Suppressor macrophage treated with lipopolysaccharide for 4 hours (primary cell): ENCODE data around the gene PDE4B.
"Not testable (repeated sequence)": the region's sequence is repeated elsewhere in the genome, so short reads cannot be mapped to it uniquely, and the experiment has no call there.

Experiments used
- DNase-seq: peaks from one replicate; pipeline ENCODE4 v3.0.0-alpha.2; 2020

The PDE4B gene

GRCh38 chr1:65997693-65998092 lies 205.0 kb downstream of the PDE4B start:
- no peak for DNase-seq

- no peak for DNase-seq
Measured at GRCh38 chr1:65998763-65999583, 206.3 kb downstream of the PDE4B start.

- no peak for DNase-seq
Measured at GRCh38 chr1:66000033-66000637, 207.4 kb downstream of the PDE4B start.

DNA sequence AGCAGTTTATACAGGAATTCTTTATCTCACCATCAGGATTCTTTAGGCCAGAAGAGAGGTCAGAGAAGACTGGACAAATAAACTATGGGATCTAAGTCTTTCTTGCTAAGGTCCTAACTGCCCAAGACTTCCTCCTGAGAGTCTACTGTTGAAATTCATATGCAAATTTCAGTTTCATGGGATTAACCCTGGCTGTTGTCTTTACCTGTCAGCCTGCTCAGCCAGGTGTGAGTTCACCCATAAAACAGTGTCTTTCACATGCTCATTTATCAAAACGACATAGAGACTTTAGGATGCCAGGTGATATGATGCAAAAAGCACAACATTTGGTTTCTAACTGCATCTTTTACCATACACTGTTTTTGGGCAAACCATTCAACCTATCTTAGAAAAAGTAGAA lies 211.0 kb downstream of the PDE4B start:
- DNase-seq: no peak

GRCh38 chr1:66006534-66006933 lies 213.8 kb downstream of the PDE4B start:
- DNase-seq: peak; percentile 54

DNA sequence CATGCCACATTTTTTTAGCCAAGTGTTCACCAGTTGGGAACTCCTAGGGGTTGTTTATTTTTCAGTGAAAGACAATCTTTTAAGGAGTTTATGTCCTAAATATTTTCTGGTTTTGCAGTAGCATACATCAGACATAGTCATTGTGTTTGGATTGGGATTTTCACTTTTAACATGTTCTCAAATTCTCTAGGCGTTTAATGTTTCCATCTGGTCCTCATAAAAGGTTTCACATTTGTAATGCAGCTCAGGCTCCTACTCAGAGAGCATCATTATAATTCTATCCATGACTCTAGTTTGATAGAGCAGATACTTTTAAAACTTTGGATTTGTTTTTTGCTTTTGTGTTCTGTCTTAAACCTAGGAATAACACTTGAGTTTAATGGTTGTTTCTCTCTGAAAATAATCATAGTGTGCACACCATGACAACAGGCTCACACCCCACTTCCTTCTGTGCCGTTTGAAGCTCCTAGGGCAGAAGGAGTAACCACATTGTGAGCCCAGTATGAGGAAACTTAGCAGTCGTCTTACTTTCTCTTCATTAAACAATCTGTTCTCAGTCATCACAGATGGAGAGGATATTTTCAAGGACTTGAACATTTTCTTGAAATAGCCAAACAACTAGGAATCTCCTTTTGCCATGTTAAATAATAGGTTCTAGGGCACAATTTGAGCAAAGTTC lies 219.6 kb downstream of the PDE4B start:
- peak; percentile 34 for DNase-seq

DNA sequence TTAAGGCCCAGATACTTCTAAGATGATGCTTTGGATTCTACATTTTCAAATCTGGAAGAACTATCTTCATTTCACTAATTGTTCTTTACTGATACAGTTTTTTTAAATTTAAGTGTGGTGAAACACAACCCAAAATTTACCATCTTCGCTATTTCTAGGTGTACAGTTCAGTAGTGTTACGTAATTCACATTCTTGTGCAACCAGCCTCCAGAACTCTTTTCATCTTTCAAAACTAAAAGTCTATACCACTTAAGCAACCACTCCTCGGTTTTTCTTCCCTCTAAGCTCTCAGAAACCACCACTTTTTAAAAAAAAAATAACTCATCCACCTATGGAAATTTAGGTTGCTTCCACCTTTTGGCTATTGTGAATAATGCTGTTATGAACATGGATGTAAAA lies 220.7 kb downstream of the PDE4B start:
- peak; percentile 21 for DNase-seq

DNA sequence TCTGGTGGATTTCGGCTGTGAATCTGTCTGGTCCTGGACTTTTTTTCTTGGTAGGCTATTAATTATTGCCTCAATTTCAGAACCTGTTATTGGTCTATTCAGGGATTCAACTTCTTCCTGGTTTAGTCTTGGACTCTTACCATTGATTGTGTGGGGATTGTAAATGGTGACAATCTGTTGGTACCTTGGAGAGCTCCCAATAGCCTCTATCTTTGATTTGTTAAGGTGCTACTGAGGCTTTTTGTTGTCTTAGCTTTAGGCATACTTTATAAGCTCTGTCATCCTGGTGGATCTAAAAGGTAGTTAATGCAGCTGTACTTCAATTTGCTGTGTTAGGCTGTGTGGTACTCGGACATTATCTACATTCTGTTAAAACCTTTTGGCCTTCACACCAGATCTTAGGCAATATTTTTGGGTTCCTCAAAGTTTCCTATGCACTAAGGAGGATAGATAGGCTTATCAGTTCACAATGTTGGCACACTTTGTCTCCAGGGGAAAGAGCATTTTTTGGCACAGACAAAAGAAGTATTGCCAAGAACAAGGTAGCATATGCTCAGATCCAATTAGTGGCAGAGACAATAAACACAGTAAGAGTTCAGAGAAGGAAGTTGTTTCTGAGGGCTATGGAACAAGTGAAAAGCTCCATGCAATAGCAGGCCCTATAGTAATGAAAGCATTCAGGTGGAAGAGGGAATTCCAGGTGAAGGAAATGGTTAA lies 230.4 kb downstream of the PDE4B start:
- DNase-seq: no peak

GRCh38 chr1:66025188-66025587 lies 232.5 kb downstream of the PDE4B start:
- no peak for DNase-seq

DNA sequence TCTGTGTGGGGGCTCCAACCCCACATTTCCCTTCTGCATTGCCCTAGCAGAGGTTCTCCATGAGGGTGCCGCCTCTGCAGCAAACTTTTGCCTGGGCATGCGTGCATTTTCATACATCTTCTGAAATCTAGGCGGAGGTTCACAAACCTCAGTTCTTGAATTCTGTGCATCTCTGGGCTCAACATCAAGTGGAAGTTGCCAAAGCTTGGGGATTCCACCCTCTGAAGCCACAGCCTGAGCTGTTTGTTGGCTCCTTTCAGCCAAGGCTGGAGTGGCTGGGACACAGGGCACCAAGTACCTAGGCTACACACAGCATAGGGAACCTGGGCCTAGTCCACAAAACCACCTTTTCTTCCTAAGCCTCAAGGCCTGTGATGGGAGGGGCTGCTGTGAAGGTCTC lies 235.3 kb downstream of the PDE4B start:
- DNase-seq: no peak

DNA sequence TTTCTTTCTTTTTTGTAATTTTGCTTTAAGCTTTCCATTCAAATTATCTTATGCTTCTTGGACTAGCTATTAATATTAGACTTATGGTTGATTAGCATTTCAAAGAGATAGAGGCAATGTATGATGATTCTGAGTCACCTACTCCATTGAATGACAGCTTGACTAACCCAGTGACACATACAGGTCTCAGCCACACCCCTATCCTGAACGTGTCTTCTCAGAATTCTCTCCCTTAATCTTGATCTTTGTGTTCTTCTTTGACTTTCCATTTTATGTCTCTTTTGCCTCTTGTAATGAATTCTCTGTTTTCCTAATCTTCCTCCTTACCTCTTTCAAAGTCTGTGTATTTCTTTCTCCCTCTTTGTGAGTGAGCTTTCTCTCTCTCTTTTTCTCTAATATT lies 241.1 kb downstream of the PDE4B start:
- DNase-seq: no peak

DNA sequence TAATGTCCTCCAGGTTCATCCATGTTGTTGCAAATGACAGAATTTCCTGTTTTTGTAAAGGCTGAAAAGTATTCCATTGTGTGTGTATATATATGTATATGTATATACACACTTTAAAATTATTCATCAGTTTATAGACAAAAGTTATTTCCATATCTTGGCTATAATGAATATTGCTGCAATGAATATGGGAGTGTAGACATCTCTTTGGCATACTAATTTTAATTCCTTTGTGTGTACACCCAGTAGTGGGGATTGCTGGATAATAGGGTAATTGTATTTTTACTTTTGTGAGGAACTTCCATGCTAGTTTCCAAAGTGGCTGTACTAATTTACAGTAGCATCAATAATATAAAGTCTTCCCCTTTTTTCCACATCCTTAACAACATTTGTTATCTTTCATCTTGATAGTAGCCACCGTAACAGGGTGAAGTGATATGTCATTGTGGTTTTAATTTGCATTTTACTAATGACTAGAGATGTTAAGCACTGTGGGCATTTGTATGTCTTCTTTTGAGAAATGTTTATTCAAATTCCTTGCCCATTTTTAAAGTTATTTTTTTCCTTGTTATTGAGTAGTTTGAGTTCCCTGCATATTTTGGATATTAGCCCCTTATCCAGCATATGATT lies 243.0 kb downstream of the PDE4B start:
- DNase-seq: no peak

- DNase-seq: no peak
Measured at GRCh38 chr1:66041654-66042053, 249.0 kb downstream of the PDE4B start.

DNA sequence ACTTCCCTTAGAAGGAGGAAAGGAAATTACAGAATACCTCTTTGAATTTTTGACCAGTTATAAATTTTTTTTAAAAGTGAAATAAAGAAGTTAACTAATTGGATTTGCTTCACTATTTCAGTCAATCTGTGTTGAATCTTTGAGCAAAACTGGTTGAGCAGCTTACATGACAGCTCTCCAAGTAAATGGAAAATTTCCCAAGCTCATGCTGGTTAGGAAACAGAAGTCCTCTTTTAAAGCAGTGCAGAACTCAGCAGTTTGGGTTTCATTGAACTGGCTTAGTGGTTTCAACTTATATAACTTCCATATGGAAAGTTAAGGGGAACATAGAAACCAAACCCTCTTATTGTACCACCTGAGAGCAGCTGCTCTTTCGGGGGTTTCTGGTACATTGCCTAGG lies 250.5 kb downstream of the PDE4B start:
- no peak for DNase-seq

DNA sequence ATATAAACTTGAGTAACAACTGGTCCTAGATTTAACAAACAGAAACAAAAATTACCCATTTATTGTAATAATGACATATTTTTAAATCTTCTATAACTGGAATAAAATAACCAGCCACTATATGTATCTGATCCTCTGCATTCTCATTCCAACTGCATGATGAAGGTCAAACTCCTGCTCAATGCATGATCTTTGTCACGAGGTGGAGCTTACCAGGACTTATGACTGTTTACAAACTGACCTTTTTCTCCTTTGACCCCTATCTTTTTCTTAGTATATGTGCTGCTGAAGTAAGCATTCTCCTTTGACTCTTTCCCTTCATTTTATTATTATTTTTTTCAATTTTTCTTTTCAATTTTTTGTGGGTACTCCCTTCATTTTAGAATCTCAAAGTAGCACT lies 252.2 kb downstream of the PDE4B start:
- DNase-seq: no peak

- DNase-seq: no peak
Measured at GRCh38 chr1:66046415-66046814, 253.7 kb downstream of the PDE4B start.

- DNase-seq: no peak
Measured at GRCh38 chr1:66048011-66048410, 255.3 kb downstream of the PDE4B start.

- no peak for DNase-seq
Measured at GRCh38 chr1:66050123-66050522, 257.4 kb downstream of the PDE4B start.

GRCh38 chr1:66050633-66051032 lies 257.9 kb downstream of the PDE4B start:
- DNase-seq: no peak

DNA sequence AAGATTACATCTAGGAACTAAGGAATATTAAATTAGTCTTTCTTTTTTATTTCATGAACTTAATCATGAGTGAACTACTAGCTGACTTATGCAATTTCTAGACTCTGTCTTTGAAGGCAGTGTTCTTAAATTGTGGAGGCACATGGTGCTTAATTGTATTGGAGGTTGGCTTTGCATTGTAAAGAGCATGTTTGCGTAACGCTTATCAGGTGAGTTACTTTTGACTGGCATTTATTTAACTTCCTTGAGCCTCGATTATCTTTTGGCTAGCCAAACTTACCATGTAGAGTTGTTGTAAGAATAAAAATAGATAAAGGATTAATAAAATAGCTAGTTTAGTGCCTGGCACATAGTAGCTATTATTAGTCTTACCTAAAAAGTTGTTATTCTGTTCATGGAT lies 262.4 kb downstream of the PDE4B start:
- DNase-seq: no peak

DNA sequence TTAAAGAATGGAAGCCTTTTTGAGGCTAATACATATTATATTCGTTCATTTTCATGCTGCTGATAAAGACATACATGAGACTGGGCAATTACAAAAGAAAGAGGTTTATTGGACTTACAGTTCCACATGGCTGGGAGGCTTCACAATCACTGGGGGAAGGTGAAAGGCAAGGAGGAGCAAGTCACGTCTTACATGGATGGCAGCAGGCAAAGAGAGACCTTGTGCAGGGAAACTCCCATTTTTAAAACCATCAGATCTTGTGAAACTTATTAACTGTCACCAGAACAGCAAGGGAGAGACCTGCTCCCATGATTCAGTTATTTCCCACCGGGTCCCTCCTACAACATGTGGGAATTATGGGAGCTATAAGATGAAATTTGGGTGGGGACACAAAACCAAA lies 264.8 kb downstream of the PDE4B start:
- not testable (repeated sequence) for DNase-seq

DNA sequence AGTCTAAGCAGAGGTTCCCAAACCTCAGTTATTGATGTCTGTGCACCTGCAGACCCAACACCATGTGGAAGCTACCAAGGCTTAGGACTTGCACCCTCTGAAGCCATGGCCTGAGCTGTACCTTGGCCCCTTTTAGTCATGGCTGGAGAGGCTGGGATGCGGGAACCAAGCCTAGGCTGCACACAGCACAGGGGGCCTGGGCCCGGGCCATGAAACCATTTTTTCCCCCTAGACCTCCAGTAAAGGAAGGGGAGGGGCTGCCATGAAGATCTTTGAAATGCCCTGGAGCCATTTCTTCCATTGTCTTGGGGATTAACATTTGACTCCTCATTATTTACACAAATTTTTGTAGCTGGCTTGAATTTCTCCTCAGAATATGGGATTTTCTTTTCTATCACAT lies 265.9 kb downstream of the PDE4B start:
- DNase-seq: no peak

DNA sequence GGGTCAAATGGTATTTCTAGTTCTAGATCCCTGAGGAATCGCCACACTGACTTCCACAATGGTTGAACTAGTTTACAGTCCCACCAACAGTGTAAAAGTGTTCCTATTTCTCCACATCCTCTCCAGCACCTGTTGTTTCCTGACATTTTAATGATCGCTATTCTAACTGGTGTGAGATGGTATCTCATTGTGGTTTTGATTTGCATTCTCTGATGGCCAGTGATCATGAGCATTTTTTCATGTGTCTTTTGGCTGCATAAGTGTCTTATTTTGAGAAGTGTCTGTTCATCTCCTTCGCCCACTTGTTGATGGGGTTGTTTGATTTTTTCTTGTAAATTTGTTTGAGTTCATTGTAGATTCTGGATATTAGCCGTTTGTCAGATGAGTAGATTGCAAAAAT lies 274.5 kb downstream of the PDE4B start:
- DNase-seq: not testable (repeated sequence)
